ENCODE results near the gene GJA10. TPM values are rescaled to one million over a fixed set of nuclear protein-coding genes. Genes with fewer than 3 reads are reported as not detected.

GJA10 gene
- total RNA-seq, 1 donor from 2014 or later, result not detected

DNA sequence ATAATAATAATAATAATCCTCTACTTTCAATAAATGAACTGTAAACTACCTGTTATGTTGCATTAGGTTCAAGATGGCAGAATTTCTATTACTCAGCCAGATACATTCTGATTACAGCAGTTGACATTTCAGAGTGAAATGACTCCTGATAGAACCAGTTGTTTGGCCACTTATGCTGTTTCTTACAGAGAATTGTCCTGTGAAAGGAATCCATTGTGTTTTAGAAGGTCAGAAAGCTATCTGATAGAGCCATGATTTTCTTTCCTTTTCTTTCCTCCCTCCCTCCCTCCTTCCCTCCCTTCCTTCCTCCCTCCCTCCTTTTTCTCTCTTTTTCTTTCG is 16.6 kb downstream of the GJA10 start:
- DNase-seq (ENCODE audit: low spot score) (no peak), ATAC-seq (no peak)
- intact Hi-C loops (cut with DNase I), result no loop called here

DNA sequence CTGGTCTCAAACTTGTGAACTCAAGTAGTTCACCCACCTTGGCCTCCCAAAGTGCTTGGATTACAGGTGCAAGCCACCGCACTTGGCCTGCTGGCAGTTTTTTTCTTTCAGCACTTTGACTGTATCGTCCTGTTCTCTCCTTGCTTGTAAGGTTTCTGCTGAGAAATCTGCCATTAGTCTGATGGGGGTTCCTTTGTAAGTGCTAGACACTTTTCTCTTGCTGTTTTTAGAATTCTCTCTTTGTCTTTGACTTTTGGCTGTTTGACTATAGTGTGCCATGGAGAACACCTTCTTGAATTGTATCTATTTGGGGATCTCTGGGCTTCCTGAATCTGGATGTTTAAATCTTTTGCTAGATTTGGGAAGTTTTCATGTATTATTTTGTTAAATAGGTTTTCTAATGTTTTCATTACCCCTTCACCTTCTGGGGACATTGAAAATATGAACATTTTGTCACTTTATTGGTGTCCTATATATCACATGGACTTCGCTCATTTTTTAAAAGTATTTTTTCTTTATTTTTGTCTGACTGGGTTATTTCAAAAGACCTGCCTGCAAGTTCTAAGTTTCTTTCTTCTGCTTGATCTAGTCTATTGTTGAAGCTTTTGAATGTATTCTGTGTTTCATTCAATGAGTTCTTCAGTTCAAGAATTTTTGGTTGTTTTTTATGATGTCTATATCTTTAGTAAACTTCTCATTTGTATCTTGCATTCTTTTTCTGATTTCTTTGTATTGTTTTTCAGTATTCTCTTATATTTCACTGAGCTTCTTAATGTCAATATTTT is 22.1 kb downstream of the GJA10 start:
- ATAC-seq (no peak), DNase-seq (ENCODE audit: low spot score) (no peak)
- intact Hi-C loops (cut with DNase I), result no loop called here

DNA sequence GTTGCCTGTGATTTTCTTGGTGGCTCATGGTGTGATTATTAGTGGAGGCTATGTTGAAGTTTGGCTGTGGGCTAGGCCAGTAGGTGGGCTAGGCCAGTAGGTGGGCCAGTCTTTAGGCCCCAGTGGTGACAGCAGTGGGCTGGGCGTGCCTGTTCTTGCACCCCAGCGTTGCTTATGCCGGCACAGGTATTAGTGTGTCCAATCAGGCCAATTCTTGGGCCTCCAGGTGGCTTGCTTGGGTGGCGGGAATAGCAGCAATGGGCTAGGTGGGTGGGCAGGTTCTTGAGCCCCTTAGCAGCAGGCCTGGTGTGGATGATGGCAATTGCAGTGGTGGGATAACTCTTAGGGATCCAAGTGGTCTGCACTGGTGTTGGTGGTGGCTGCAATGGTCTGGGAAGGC is 22.9 kb downstream of the GJA10 start:
- no peak for ATAC-seq
- no peak for DNase-seq (ENCODE audit: low spot score)
- intact Hi-C loops (cut with DNase I), result no loop called here

DNA sequence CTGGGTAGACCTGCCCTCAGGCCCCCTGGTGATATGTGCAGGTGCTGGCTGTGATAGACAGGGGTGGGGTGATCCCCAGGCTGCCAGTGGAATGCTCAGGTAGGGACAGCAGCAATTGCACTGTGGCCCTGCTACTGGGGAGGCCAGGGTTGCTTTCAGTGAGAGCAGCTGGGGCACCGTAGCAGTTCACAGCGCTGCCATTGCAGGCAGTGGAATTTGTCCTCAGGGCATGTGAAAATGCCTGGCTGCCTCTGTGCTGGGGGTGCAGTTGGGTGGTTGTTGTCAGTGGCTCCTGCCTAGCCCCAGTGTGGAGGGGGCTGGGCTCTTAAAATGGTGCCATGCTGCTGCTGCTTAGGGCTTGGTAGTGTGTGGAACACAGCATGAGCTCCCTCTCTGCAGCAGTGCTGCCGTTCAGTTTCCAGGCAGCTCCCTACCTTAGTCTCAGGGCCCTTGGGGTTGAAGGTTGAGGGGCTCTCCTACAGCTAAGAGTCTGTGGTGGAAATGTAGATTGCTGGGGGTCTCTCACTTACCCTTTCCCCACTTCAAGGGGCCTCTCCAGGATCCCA is 23.6 kb downstream of the GJA10 start:
- intact Hi-C loops (cut with DNase I), result no loop called here
- DNase-seq (ENCODE audit: low spot score) (no peak), ATAC-seq (no peak)

DNA sequence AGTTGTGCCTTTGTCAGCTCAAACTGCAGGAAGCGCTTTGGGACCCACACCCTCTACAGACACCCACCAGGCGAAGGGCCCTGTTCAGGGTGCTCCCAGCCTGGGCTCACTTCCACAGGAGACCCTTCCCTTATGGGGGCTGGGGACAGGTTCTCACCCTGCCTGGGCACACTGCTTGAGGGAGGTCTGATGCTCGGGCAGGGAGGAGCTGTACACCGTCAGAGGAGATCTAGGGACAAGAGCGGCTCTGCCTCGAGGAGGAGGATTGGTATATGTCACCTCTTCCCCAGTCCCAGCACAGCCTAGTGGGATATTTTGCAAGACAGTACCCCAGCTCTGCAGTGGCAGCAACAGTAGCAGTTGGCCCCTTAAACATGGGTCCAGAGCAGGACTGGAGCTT is 26.9 kb downstream of the GJA10 start:
- no peak for ATAC-seq
- intact Hi-C loops (cut with DNase I), result no loop called here
- DNase-seq (ENCODE audit: low spot score), result no peak

DNA sequence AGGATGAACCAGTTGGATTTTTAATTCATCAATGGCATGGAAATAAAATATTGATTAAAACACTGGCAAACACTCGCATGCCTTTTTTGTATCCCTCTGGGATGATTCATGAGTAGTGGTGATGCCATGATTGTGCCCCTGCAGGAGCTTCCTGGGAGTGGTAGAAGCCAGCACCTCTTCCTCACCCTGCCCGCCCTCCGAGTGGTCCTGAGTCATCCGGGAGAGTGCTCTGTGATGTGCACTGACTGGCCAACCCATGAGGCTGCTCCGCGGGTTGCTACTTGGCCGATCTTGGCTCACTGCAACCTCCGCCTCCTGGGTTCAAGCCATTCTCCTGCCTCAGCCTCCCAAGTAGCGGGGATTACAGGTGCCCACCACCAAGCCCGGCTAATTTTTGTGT is 27.4 kb downstream of the GJA10 start:
- no peak for ATAC-seq

DNA sequence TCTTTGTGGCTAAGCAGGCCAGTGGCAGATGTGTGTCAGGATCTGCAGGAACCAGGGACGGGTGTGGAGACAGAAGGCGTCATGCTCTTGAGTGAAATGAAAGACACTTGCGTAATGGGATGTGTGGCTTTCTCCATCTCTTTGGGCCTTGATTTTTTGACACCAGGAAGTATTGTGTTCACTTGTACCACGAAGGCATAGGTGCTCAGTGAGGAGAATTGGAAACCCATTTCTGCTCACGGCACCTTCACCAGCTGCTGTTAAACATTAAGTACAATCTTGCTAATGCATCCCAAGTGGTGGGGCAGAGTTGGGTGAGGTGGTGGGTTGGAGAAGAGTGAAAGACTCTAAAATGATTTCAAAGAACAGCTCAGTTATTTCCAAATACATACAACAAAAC is 30.0 kb downstream of the GJA10 start:
- DNase-seq (ENCODE audit: low spot score) (no peak), ATAC-seq (no peak)
- intact Hi-C loops (cut with DNase I), result no loop called here

More for the DNA sequence above, 27.4 kb downstream of the GJA10 start:
- no peak for DNase-seq (ENCODE audit: low spot score)
- intact Hi-C loops (cut with DNase I), result no loop called here

DNA sequence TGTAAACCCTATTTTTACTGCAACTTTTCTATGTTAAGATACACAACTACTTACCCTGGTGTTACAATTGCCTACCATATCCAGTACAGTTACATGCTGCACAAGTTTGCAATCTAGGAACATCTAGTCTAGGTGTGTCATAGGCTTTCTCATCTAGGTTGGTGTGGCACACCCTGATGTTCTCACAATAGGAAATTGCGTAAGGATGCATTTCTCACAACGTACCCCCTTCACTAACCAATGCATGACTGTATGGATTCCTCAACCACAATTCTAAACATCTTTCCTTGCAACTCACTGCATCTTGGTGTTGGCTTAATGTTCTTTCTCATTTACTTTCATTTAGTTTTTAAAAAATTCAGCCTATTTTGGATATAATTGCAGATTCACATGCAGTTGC is 31.6 kb downstream of the GJA10 start:
- ATAC-seq (no peak), DNase-seq (ENCODE audit: low spot score) (no peak)
- intact Hi-C loops (cut with DNase I), result no loop called here

DNA sequence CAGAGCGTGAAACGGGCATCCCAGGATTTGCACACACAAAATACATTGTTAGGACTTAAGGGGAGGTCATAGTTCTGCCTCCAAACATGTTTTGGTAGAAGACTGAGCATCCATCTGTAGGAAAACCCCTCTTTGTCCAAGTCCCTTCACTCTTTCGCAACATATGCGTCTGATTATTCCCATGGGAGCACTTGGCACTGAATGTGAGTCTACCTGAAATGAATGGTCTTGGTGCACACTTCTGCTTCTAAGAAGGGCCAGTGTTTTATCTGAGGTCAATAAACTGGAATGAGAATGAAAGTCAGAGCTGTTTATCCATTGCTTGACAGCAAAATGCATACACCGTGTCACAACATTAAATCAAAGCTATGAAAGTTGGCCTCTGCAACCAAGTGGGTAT is 33.0 kb downstream of the GJA10 start:
- intact Hi-C loops (cut with DNase I), result no loop called here
- DNase-seq (ENCODE audit: low spot score) (no peak), ATAC-seq (no peak)

DNA sequence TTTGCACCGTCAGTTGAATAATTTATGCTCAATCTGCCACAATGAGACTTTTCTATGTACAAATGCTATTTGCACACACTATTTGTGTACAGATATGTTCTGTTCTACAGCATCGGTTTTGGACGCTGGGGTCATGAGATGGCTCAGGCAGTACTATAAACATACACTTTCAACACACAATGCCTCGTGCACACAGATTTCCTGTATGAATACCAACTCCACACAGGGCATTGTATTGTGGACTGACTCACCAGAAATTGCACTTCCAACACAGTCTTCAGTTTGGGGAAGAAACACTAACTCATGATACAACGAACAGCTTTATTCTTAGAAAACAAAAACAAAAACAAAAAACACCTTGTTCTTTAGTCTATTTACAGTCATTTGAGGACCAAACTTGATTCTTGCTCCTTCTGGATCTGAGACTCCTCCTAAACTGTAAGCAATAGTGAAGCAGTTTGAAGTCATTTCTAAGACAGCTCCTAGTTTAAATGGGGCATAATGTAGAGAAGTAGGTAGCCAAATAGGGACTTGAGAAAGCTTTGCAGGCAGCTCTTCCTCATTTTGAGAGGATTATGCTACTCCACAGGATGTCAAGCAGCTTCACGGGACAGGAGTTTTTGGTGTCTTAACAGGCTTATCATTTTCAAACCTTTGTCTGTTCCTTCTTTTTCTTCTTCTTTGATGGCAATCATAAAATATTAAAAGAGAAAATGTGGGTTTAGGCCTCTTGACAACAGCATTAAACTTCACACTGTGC is 33.7 kb downstream of the GJA10 start:
- no peak for DNase-seq (ENCODE audit: low spot score)
- intact Hi-C loops (cut with DNase I), result no loop called here
- no peak for ATAC-seq

DNA sequence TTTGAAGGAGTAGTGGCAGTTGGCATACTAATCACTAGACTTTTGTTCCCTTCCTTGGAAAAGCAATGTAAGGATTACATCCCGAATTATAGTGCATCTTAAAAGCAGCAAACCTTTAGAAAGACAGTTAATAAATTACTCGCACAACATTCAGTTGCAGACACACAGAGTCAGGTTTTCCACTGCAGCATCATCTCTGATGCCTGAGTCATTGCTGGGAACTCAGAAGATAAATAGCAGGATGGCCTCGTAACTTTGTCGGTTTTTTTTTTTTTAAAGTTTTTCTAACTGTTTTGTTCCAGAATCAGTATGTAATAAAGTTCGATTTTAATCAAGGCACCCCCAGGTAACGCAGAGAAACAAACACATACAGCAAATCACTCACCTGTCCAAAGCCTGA is 34.3 kb downstream of the GJA10 start:
- DNase-seq (ENCODE audit: low spot score) (no peak), ATAC-seq (no peak)
- intact Hi-C loops (cut with DNase I), result no loop called here

DNA sequence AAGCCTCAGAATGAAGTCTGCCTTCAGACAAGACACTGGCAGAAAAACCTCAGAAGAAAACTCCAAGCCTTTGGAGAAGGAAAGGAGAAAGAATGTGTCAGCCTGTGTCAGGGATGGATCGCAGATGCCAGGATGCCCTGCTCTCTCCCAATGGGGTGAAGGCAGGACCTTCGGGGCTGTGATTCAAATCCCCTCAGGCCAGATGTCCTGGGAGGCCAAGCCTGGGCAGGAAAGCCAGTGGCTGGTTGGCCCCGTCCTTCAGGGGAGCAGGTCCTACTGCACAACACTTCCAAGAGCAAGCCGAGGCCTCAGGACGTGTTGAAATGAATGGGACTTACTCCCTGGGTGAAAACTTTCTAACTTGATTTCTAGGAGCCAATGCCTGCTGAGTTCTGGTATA is 36.5 kb downstream of the GJA10 start:
- intact Hi-C loops (cut with DNase I), result no loop called here
- DNase-seq (ENCODE audit: low spot score) (no peak), ATAC-seq (no peak)

DNA sequence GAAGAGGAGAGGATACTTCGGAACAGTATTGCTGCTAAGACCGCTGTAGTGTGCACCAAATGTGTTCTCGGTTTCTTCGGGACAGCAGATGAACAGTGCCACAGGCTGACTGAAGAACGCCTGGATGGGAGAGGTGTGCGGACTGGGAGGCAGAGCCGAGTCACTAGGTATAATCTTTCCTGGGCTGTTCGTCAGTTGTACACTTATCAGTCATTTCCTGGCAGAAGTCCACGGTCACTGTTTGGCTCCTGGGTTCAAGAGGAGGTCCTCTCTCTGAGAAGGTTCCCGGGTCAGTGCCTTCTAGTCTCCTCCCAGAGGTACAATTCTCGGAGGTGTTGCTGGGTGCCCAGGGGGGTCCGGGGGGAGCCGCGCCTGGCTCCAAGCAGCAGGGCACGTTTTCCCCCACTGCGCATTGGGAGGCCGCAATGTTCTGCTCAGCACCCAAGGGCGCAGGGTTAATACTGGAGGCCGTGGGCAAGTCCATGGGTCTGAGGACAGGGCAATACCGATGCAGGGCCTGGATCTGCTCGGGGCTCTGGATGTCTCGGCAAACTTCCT is 38.1 kb downstream of the GJA10 start:
- ATAC-seq (no peak), DNase-seq (ENCODE audit: low spot score) (no peak)
- intact Hi-C loops (cut with DNase I), result no loop called here

DNA sequence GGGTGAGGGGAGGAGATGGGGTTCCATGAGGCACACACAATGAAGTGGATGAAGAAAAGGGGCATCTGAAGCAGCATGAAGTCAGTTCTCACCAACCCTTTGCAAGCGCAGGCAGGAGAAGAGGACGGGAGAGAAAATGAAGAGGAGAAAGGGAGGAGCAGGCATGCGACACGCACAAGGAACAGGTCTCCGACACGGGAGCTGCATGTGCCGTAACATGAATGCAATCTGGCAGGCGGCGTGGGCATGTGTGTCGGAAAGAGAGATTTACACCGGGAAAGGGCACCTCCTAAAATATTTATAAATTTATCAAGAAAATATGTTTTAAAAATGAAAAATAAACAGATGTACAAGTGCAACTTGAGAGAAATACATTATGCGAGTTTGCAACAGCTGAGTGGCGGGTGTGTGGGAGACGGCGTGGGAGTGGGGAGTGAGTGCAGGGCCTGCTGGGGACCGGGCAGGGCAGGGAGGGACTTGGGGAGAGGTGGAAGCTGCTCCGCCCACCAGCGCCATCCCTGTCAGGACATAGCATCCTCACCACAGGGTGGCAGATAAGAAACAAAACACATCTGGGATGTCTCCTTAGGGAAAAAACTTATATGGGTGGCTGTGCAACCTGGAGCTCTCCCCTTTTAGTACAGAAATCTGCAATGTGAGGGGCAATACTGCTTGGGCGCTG is 40.6 kb downstream of the GJA10 start:
- no peak for DNase-seq (ENCODE audit: low spot score)
- intact Hi-C loops (cut with DNase I), result no loop called here
- ATAC-seq, result no peak

DNA sequence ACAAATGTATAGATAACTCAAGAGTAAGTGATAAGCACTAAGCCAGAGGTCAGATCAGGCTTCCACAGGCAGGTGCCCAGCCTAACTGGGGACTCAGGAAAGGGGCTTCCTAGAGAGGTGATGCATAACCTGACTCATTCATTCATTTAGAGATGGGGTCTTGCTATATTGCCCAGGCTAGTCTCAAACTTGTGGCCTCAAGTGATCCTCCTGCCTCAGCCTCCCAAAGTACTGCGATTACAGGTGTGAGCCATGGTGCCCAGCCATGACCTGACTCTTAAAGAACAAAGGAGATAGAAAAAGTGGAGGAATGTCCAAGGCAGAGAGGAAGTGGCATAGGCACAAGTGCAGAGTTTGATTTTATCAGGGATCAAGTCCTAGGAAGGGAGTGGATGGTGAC is 41.9 kb downstream of the GJA10 start:
- no peak for ATAC-seq
- intact Hi-C loops (cut with DNase I), result no loop called here
- no peak for DNase-seq (ENCODE audit: low spot score)

DNA sequence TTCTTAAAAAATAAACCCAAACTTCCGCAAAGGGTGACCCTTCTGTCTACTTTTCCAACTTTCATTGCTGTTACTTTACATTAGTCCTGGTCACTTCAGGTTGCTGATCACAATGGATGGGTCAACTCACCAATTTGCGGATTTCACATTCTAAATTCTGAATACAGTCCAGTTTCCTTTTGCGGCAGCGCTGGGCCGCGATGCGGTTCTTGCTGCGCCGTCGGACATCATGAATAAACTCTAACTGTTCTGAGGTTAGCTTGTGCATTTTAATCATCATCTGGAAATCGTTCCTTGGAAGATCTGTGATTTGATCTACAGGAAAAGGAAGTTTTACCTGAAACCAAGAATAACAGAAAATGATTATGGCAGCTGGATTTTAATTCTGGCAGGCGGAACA is 43.7 kb downstream of the GJA10 start:
- DNase-seq (ENCODE audit: low spot score), result no peak

DNA sequence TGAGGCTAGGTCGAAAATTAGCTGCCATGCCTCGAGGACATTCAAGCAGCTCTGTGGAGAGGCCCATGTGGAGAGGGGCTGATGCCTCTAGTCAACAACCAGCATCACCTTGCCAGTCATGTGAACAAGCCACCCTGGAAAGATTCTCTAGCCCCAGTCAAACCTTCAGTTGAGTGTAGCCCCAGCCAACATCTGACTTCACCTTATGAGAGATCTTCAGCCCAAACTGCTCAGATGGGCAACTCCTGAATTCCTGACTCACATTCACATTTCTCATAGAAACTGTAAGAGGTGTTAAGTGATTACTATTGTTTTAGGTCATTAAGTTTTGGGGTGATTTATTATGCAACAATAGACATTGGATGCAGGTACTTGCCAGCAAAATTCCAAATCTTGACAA is 44.9 kb downstream of the GJA10 start:
- intact Hi-C loops (cut with DNase I), result no loop called here
- ATAC-seq (no peak), DNase-seq (ENCODE audit: low spot score) (no peak)

More for the DNA sequence above, 43.7 kb downstream of the GJA10 start:
- intact Hi-C loops (cut with DNase I), result no loop called here
- ATAC-seq, result no peak

DNA sequence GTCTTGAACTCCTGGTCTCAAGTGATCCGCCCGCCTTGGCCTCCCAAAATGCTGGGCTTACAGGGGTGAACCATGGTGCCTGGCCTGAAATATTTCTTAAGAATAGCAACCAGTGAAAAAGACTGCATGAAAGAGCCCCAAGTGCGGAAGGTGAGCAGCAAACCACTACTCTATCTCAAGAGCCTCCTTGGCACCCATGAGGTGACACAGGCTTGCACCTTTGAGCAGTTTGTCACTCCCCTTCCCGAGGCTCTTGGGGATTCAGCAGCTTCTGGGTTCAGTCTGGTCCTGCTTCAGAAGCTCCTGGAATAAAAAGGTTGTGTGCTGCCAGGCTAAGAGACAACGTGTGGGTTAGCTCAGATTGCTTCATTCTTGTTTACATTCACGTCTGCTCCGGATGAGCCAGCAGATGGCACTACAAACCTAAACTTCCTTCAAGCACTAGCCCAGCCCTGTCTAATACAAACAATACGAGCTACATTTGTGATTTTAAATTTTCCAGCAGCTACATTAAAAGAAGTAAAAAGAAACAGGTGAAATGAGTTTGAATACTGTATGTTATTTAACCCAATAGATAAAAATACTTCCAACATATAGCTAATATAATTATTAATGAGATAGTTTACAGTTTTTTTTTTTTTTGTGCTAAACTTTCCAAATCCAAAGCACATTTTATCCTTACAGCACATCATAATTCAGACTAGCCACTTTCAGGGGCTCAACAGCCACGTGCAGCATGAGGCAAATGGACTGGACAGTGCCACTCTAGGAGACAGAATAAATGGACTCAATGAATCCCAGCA is 46.2 kb downstream of the GJA10 start:
- ATAC-seq (peak; percentile 95), DNase-seq (ENCODE audit: low spot score) (peak; percentile 81)
- intact Hi-C loops (cut with DNase I), result loop anchor here (2.0 kb wide), 1 partner anchor 538 kb away; no protein-coding TSS in a partner anchor

All from sciatic nerve (tissue), 2 donors.